Neural cell (in vitro differentiated cells): Measurements from ENCODE around the gene MLLT3. TPM values are rescaled to one million over a fixed set of nuclear protein-coding genes. Genes with fewer than 3 reads are reported as not detected.

Experiments
- H2AFZ ChIP-seq: fragments of 200-600, 300-800 bp; sonication (generic), shearing (Covaris generic); 2 replicates; pipeline ENCODE4 v1.6.0; 2014; ENCODE audit warnings: low read depth, mild to moderate bottlenecking, antibody characterized with exemption, low read length, moderate library complexity
- H3F3A ChIP-seq: fragments of 200-600 bp; shearing (Covaris generic); 2 replicates; pipeline ENCODE4 v1.6.1; 2016; ENCODE audit warnings: mild to moderate bottlenecking, moderate library complexity, mixed read lengths, antibody characterized with exemption, low read length; ENCODE audit not compliant: insufficient read depth, poor library complexity, severe bottlenecking
- H3K27ac ChIP-seq: fragments of 200-600, 300-800 bp; sonication (generic), shearing (Covaris generic); 2 replicates; pipeline ENCODE4 v1.5.1; 2014; ENCODE audit warnings: mild to moderate bottlenecking, low read length, moderate library complexity
- H3K27me3 ChIP-seq: fragments of 300-800, 200-600 bp; sonication (generic), shearing (Covaris generic); 2 replicates; pipeline ENCODE4 v1.6.0; 2014; ENCODE audit warnings: mild to moderate bottlenecking, low read depth, low read length, moderate library complexity; ENCODE audit not compliant: insufficient read depth
- H3K36me3 ChIP-seq: fragments of 300-800, 200-600 bp; sonication (generic), shearing (Covaris generic); 2 replicates; pipeline ENCODE4 v1.5.1; 2014; ENCODE audit warnings: mild to moderate bottlenecking, antibody characterized with exemption, low read length, moderate library complexity; ENCODE audit not compliant: insufficient read depth
- H3K4me2 ChIP-seq: fragments of 300-800, 200-600 bp; sonication (generic), shearing (Covaris generic); 2 replicates; pipeline ENCODE4 v1.6.0; 2014; ENCODE audit warnings: mild to moderate bottlenecking, low read length
- H3K4me3 ChIP-seq: fragments of 300-800, 200-600 bp; sonication (generic), shearing (Covaris generic); 2 replicates; pipeline ENCODE4 v1.5.1; 2014; ENCODE audit warnings: mild to moderate bottlenecking, low read length, moderate library complexity
- H3K79me2 ChIP-seq: fragments of 200-600 bp; shearing (Covaris generic); replicated peaks from 2 replicates; pipeline ENCODE4 v1.6.0; 2014; ENCODE audit warnings: mild to moderate bottlenecking, low read length, moderate library complexity; ENCODE audit not compliant: insufficient read depth
- H3K9ac ChIP-seq: fragments of 300-800, 200-600 bp; sonication (generic), shearing (Covaris generic); 2 replicates; pipeline ENCODE4 v1.6.1; 2016; ENCODE audit warnings: mild to moderate bottlenecking, low read length, mixed read lengths
- H3K9me2 ChIP-seq: fragments of 200-600 bp; shearing (Covaris generic); 2 replicates; pipeline ENCODE4 v1.6.1; 2016; ENCODE audit warnings: mild to moderate bottlenecking, low read length, mixed read lengths; ENCODE audit not compliant: insufficient read depth
- H3K9me3 ChIP-seq: fragments of 200-600, 300-800 bp; sonication (generic), shearing (Covaris generic); 2 replicates; pipeline ENCODE4 v1.6.1; 2016; ENCODE audit warnings: mild to moderate bottlenecking, mixed run types, low read length, moderate library complexity, mixed read lengths
- H4K20me1 ChIP-seq: fragments of 200-600 bp; shearing (Covaris generic); 2 replicates; pipeline ENCODE4 v1.6.1; 2016; ENCODE audit warnings: mild to moderate bottlenecking, mixed run types; ENCODE audit not compliant: insufficient read depth
- EP300 ChIP-seq: fragments of 450-650 bp; conservative IDR thresholded peaks from 2 replicates; pipeline ENCODE4 v1.6.1; 2014; ENCODE audit warnings: antibody characterized with exemption, mild to moderate bottlenecking, moderate library complexity; ENCODE audit not compliant: poor library complexity, severe bottlenecking
- EZH2 ChIP-seq: fragments of 200-600, 300-800 bp; shearing (Covaris generic), sonication (generic); IDR thresholded peaks from 2 replicates; pipeline ENCODE4 v1.6.1; 2014; ENCODE audit warnings: antibody characterized with exemption, low read length, borderline replicate concordance, mild to moderate bottlenecking; ENCODE audit not compliant: insufficient read depth, poor library complexity, severe bottlenecking
- MXI1 ChIP-seq: fragments of 450-650 bp; conservative IDR thresholded peaks from 2 replicates; pipeline ENCODE4 v1.6.1; 2014; ENCODE audit warnings: antibody characterized with exemption, mild to moderate bottlenecking; ENCODE audit not compliant: poor library complexity, severe bottlenecking
- POLR2AphosphoS5 ChIP-seq: IDR thresholded peaks from 2 replicates; pipeline ENCODE4 v1.6.1; 2012
- RAD21 ChIP-seq: fragments of 450-650 bp; conservative IDR thresholded peaks from 2 replicates; pipeline ENCODE4 v1.6.1; 2014; ENCODE audit warnings: antibody characterized with exemption, mild to moderate bottlenecking, moderate library complexity
- SMC3 ChIP-seq: fragments of 450-650 bp; conservative IDR thresholded peaks from 2 replicates; pipeline ENCODE4 v1.6.1; 2014; ENCODE audit warnings: antibody characterized with exemption, mild to moderate bottlenecking, moderate library complexity; ENCODE audit not compliant: poor library complexity
- TAF1 ChIP-seq: IDR thresholded peaks from 2 replicates; pipeline ENCODE4 v1.6.1; 2012; ENCODE audit warnings: low read depth
- polyA plus RNA-seq: library from polyadenylated mRNA; depleted of rRNA; stranded (reverse); fragments of >200 nt; gene quantifications from 2 replicates; pipeline ENCODE4 v1.2.3, GENCODE V29; 2014
- TF ChIP-seq, protein P1 (sequence below): IDR thresholded peaks from 2 replicates; pipeline ENCODE4 v1.6.1; 2012; ENCODE audit warnings: borderline replicate concordance
- TF ChIP-seq, protein P2 (sequence below): fragments of 450-650 bp; IDR thresholded peaks from 2 replicates; pipeline ENCODE4 v1.5.1; 2014; ENCODE audit warnings: antibody characterized with exemption, mild to moderate bottlenecking, moderate library complexity; ENCODE audit not compliant: poor library complexity, severe bottlenecking

MLLT3 gene
- polyA plus RNA-seq, 1 donor from 2014 or later: 61.5 TPM

DNA sequence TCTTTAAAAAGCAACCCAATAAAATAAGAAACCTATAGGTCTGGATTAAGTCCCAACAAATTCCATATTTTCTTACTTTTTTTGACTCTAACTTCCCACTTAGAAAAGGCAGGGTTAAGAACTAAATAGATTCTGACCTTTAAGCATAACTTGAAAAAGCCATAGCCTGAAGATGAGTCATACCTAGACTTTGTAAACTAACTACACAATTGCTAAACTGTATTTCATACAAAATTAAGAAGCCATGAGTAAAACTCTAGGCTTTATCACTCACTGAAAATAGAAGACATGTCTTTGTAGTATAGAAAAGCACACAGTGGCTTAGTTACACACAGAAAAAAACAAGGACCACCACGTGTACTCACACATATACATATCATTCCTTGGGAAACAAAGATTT lies 51.5 kb downstream of the MLLT3 start:
- no peak for TF ChIP-seq RAD21
- TF ChIP-seq POLR2AphosphoS5: no peak
- TF ChIP-seq SMC3: no peak
- TF ChIP-seq EP300: no peak
- no peak for TF ChIP-seq TAF1
- no peak for TF ChIP-seq EZH2
- TF ChIP-seq, protein P1, sequence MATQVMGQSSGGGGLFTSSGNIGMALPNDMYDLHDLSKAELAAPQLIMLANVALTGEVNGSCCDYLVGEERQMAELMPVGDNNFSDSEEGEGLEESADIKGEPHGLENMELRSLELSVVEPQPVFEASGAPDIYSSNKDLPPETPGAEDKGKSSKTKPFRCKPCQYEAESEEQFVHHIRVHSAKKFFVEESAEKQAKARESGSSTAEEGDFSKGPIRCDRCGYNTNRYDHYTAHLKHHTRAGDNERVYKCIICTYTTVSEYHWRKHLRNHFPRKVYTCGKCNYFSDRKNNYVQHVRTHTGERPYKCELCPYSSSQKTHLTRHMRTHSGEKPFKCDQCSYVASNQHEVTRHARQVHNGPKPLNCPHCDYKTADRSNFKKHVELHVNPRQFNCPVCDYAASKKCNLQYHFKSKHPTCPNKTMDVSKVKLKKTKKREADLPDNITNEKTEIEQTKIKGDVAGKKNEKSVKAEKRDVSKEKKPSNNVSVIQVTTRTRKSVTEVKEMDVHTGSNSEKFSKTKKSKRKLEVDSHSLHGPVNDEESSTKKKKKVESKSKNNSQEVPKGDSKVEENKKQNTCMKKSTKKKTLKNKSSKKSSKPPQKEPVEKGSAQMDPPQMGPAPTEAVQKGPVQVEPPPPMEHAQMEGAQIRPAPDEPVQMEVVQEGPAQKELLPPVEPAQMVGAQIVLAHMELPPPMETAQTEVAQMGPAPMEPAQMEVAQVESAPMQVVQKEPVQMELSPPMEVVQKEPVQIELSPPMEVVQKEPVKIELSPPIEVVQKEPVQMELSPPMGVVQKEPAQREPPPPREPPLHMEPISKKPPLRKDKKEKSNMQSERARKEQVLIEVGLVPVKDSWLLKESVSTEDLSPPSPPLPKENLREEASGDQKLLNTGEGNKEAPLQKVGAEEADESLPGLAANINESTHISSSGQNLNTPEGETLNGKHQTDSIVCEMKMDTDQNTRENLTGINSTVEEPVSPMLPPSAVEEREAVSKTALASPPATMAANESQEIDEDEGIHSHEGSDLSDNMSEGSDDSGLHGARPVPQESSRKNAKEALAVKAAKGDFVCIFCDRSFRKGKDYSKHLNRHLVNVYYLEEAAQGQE: no peak
- TF ChIP-seq, protein P2, sequence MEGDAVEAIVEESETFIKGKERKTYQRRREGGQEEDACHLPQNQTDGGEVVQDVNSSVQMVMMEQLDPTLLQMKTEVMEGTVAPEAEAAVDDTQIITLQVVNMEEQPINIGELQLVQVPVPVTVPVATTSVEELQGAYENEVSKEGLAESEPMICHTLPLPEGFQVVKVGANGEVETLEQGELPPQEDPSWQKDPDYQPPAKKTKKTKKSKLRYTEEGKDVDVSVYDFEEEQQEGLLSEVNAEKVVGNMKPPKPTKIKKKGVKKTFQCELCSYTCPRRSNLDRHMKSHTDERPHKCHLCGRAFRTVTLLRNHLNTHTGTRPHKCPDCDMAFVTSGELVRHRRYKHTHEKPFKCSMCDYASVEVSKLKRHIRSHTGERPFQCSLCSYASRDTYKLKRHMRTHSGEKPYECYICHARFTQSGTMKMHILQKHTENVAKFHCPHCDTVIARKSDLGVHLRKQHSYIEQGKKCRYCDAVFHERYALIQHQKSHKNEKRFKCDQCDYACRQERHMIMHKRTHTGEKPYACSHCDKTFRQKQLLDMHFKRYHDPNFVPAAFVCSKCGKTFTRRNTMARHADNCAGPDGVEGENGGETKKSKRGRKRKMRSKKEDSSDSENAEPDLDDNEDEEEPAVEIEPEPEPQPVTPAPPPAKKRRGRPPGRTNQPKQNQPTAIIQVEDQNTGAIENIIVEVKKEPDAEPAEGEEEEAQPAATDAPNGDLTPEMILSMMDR: no peak
- TF ChIP-seq MXI1: no peak
- Histone ChIP-seq H3K9me3 (no peaks in the 10 kb centered on the region), H3K9me2 (no peaks in the 10 kb centered on the region), H2AFZ (no peak overlapping the region), H4K20me1 (no peaks in the 10 kb centered on the region), H3K4me3 (no peak overlapping the region), H3K36me3 (peaks cover 4% of the 10 kb centered on the region), H3K4me2 (no peak overlapping the region), H3F3A (no peaks in the 10 kb centered on the region), H3K27ac (no peak overlapping the region), H3K27me3 (no peaks in the 10 kb centered on the region), H3K9ac (no peak overlapping the region), H3K79me2 (peaks cover 30% of the 10 kb centered on the region)

DNA sequence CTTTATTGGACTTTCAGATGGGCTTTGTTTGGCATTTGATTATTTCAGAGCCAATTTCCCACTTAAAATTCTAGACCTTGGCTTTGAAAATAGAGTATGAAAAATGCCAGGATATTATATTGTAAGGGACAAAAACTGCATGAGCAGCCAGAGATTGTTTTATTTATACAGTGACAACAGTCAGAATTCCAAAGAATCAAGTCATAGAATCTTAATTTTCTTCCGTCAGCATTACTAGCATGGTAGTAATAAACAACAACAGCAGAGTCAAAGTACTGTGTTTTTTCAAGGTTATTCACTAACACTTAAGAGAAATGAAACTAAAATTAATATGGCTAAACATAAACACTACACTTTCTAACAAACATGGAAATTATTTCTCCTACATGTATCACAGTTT lies 52.2 kb downstream of the MLLT3 start:
- H4K20me1 ChIP-seq: no peaks in the 10 kb centered on the region
- H3K4me2 ChIP-seq: no peak overlapping the region
- H3K27me3 ChIP-seq: no peaks in the 10 kb centered on the region
- no peaks in the 10 kb centered on the region for H3K9me3 ChIP-seq
- H2AFZ ChIP-seq: no peak overlapping the region
- H3K27ac ChIP-seq: no peak overlapping the region
- H3F3A ChIP-seq: no peaks in the 10 kb centered on the region
- H3K4me3 ChIP-seq: no peak overlapping the region
- H3K9ac ChIP-seq: no peak overlapping the region
- TF ChIP-seq MXI1 (no peak), POLR2AphosphoS5 (no peak), TAF1 (no peak), RAD21 (no peak)
- TF ChIP-seq, protein P1: no peak
- TF ChIP-seq, protein P2: no peak
- no peaks in the 10 kb centered on the region for H3K9me2 ChIP-seq
- peaks cover 30% of the 10 kb centered on the region for H3K79me2 ChIP-seq
- H3K36me3 ChIP-seq: peaks cover 4% of the 10 kb centered on the region
